ENCODE data around the gene RALGDS. TPM values are rescaled to one million over a fixed set of nuclear protein-coding genes. Genes with fewer than 3 reads are reported as not detected.

The RALGDS gene
- total and polyA plus RNA-seq, 2 of the 4 experiments (the other 2 are of a cell fraction) = 13.1 to 36.9 TPM

- no peak for TF ChIP-seq MAZ (IDR thresholded peaks at IDR 0.05; ENCODE audit: borderline replicate concordance, low read depth, low read length)
Measured at GRCh38 chr9:133163504-133164172, 42.6 kb upstream of the RALGDS start, which contains the start of gene GBGT1 (continued).

GRCh38 chr9:133162861-133163503 is 41.9 kb upstream of the RALGDS start:
- Histone ChIP-seq H3K56ac (ENCODE audit: extremely low read depth, insufficient read depth, low read length) (no peak overlapping the region), H3K4me3 (ENCODE audit: insufficient read depth, low read depth, low read length) (peak overlapping the region; percentile 59), H3K9me3 (ENCODE audit: control insufficient read depth, insufficient read depth, low read length) (no peaks in the 10 kb centered on the region), H2BK120ac (ENCODE audit: low read depth, low read length) (no peak overlapping the region), H3K9ac (ENCODE audit: low read depth, low read length) (peak overlapping the region; percentile 60; the same call in 1 of the 2 replicates), H4K20me1 (ENCODE audit: insufficient read depth, low read length) (no peaks in the 10 kb centered on the region), H4K91ac (ENCODE audit: insufficient read depth, low read depth, low read length) (no peak overlapping the region), H2BK20ac (ENCODE audit: low read depth, low read length) (no peak overlapping the region), H2AK5ac (ENCODE audit: low read depth, low read length) (no peak overlapping the region), H3K27me3 (ENCODE audit: control insufficient read depth, insufficient read depth, low read length) (no peaks in the 10 kb centered on the region; the same call in 1 of the 2 replicates), H3K18ac (ENCODE audit: low read depth, low read length) (no peak overlapping the region), H2AK9ac (replicated peaks; ENCODE audit: low read depth, low read length, poor library complexity) (peak overlapping the region; percentile 73), H3K27ac (ENCODE audit: insufficient read depth, low read length) (no peak overlapping the region), H2AFZ (replicated peaks; ENCODE audit: low read length, poor library complexity) (peak overlapping the region; percentile 88), H3K79me1 (ENCODE audit: low read depth in 1 of 2, low read length in 2 of 2) (no peaks in the 10 kb centered on the region), H2BK15ac (ENCODE audit: low read depth, low read length) (no peak overlapping the region), H3K36me3 (ENCODE audit: control insufficient read depth, insufficient read depth, low read length) (no peaks in the 10 kb centered on the region), H3K4ac (ENCODE audit: low read depth, low read length) (peak overlapping the region; percentile 48; the same call in 1 of the 2 replicates), H3K4me1 (ENCODE audit: control insufficient read depth, insufficient read depth, low read length) (peaks cover 10% of the 10 kb centered on the region; the same call in 1 of the 2 replicates), H4K5ac (ENCODE audit: low read depth, low read length) (no peak overlapping the region), H2BK5ac (ENCODE audit: low read depth, low read length, poor library complexity, severe bottlenecking) (no peak overlapping the region), H4K8ac (ENCODE audit: low read depth in 2 of 2, low read length in 2 of 2) (peak overlapping the region in 1 of 2 experiments; percentile 77; a peak in 1 of 4 replicates), H3K4me2 (ENCODE audit: low read depth, low read length) (peak overlapping the region; percentile 40), H3K9me1 (ENCODE audit: insufficient read depth, low read length) (0 out of 2 replicates have a peak, but pooled peaks cover 3% of the 10 kb centered on the region), H3K14ac (replicated peaks; ENCODE audit: low read depth, low read length) (no peak overlapping the region), H3K23ac (ENCODE audit: low read depth, low read length) (no peak overlapping the region)
- 35% methylated on average over 18 of the region's 54 CpGs; no CpG with 5 or more reads in 1 of the 2 experiments for WGBS, 2 experiments (ENCODE audit: extremely low coverage in 2 of 2, insufficient read length in 1 of 2)
- dilution Hi-C loops (cut with HindIII; ENCODE audit: low sequenced_read_pairs, unreplicated experiment) (no loop called here), in situ Hi-C loops (cut with MboI; ENCODE audit: low sequenced_read_pairs) (no loop called here), intact Hi-C loops (cut with micrococcal nuclease) (no loop called here)
- ChIA-PET CTCF (no interaction called here), POLR2A (ENCODE audit: unreplicated experiment) (no interaction called here)
- ATAC-seq (ENCODE audit: low read depth) (no peak), DNase-seq (no peak)
- no TSS peak for BruUV-seq (replicated peaks)
- no peak for TF ChIP-seq MAFK (IDR thresholded peaks at IDR 0.05; ENCODE audit: low read depth, low read length)
- no peak for TF ChIP-seq POLR2A (IDR thresholded peaks at IDR 0.05; ENCODE audit: low read depth, low read length)
- TF ChIP-seq, protein P1, sequence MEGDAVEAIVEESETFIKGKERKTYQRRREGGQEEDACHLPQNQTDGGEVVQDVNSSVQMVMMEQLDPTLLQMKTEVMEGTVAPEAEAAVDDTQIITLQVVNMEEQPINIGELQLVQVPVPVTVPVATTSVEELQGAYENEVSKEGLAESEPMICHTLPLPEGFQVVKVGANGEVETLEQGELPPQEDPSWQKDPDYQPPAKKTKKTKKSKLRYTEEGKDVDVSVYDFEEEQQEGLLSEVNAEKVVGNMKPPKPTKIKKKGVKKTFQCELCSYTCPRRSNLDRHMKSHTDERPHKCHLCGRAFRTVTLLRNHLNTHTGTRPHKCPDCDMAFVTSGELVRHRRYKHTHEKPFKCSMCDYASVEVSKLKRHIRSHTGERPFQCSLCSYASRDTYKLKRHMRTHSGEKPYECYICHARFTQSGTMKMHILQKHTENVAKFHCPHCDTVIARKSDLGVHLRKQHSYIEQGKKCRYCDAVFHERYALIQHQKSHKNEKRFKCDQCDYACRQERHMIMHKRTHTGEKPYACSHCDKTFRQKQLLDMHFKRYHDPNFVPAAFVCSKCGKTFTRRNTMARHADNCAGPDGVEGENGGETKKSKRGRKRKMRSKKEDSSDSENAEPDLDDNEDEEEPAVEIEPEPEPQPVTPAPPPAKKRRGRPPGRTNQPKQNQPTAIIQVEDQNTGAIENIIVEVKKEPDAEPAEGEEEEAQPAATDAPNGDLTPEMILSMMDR (conservative IDR thresholded peaks at IDR 0.05; ENCODE audit: low read depth, low read length) = no peak
- TF ChIP-seq CEBPB (IDR thresholded peaks at IDR 0.05; ENCODE audit: low read depth, low read length) = no peak
- TF ChIP-seq NFE2L2 (IDR thresholded peaks at IDR 0.05; ENCODE audit: low read depth, low read length) = no peak
- TF ChIP-seq, protein P2, sequence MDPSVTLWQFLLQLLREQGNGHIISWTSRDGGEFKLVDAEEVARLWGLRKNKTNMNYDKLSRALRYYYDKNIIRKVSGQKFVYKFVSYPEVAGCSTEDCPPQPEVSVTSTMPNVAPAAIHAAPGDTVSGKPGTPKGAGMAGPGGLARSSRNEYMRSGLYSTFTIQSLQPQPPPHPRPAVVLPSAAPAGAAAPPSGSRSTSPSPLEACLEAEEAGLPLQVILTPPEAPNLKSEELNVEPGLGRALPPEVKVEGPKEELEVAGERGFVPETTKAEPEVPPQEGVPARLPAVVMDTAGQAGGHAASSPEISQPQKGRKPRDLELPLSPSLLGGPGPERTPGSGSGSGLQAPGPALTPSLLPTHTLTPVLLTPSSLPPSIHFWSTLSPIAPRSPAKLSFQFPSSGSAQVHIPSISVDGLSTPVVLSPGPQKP (IDR thresholded peaks at IDR 0.05; ENCODE audit: borderline replicate concordance, low read depth, low read length) = no peak
- TF ChIP-seq, protein P3, sequence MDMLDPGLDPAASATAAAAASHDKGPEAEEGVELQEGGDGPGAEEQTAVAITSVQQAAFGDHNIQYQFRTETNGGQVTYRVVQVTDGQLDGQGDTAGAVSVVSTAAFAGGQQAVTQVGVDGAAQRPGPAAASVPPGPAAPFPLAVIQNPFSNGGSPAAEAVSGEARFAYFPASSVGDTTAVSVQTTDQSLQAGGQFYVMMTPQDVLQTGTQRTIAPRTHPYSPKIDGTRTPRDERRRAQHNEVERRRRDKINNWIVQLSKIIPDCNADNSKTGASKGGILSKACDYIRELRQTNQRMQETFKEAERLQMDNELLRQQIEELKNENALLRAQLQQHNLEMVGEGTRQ (IDR thresholded peaks at IDR 0.05; ENCODE audit: low read depth, low read length) = no peak
- TF ChIP-seq BHLHE40 (IDR thresholded peaks at IDR 0.05; ENCODE audit: low read depth, low read length) = no peak
- no peak for TF ChIP-seq MXI1 (IDR thresholded peaks at IDR 0.05; ENCODE audit: borderline replicate concordance, low read depth, low read length)
- no peak for TF ChIP-seq RFX5 (IDR thresholded peaks at IDR 0.05; ENCODE audit: low read depth, low read length)
- TF ChIP-seq SMC3 (IDR thresholded peaks at IDR 0.05; ENCODE audit: low read depth, low read length) = no peak

Data from IMR-90 (cell line).